MM.1S (cell line): Measurements from ENCODE around the gene TRAPPC12.
"Not testable (repeated sequence)": the region's sequence is repeated elsewhere in the genome, so short reads cannot be mapped to it uniquely, and the experiment has no call there.

Source experiments
- DNase-seq: peaks from one replicate; pipeline ENCODE4 v3.0.0-alpha.2; 2015
- H2AFZ ChIP-seq: fragments of 300-600 bp; sonication (generic); 2 replicates; pipeline ENCODE4 v1.6.0; 2016; ENCODE audit warnings: antibody characterized with exemption, low read length
- H3F3A ChIP-seq: fragments of 300-600 bp; sonication (generic); 2 replicates; pipeline ENCODE4 v1.6.1; 2016; ENCODE audit warnings: mild to moderate bottlenecking, antibody characterized with exemption, low read length, moderate library complexity, mixed read lengths; ENCODE audit not compliant: insufficient read depth
- H3K27ac ChIP-seq: fragments of 300-600 bp; sonication (generic); 2 replicates; pipeline ENCODE4 v1.5.1; 2016; ENCODE audit warnings: mild to moderate bottlenecking, low read length
- H3K27me3 ChIP-seq: fragments of 300-600 bp; sonication (generic); replicated peaks from 2 replicates; pipeline ENCODE4 v1.6.0; 2016; ENCODE audit warnings: low read length; ENCODE audit not compliant: insufficient read depth
- H3K36me3 ChIP-seq: fragments of 300-600 bp; sonication (generic); replicated peaks from 2 replicates; pipeline ENCODE4 v1.6.1; 2016; ENCODE audit warnings: mild to moderate bottlenecking, low read length, mixed read lengths; ENCODE audit not compliant: insufficient read depth
- H3K4me1 ChIP-seq: fragments of 300-600 bp; sonication (generic); 2 replicates; pipeline ENCODE4 v1.6.1; 2016; ENCODE audit warnings: low read length, mixed read lengths
- H3K4me2 ChIP-seq: fragments of 300-600 bp; sonication (generic); 2 replicates; pipeline ENCODE4 v1.6.0; 2016; ENCODE audit warnings: low read depth, low read length
- H3K4me3 ChIP-seq: fragments of 300-600 bp; sonication (generic); 2 replicates; pipeline ENCODE4 v1.5.1; 2016; ENCODE audit warnings: low read length, mixed read lengths
- H3K79me2 ChIP-seq: fragments of 300-600 bp; sonication (generic); 2 replicates; pipeline ENCODE4 v1.6.1; 2016; ENCODE audit warnings: mixed run types, low read length, mixed read lengths
- H3K9ac ChIP-seq: fragments of 300-600 bp; sonication (generic); 2 replicates; pipeline ENCODE4 v1.6.1; 2016; ENCODE audit warnings: low read length, mixed read lengths
- H3K9me2 ChIP-seq: fragments of 300-600 bp; sonication (generic); replicated peaks from 2 replicates; pipeline ENCODE4 v1.6.1; 2016; ENCODE audit warnings: mild to moderate bottlenecking, low read length, mixed read lengths; ENCODE audit not compliant: insufficient read depth
- H3K9me3 ChIP-seq: fragments of 300-600 bp; sonication (generic); replicated peaks from 2 replicates; pipeline ENCODE4 v1.6.1; 2016; ENCODE audit warnings: mild to moderate bottlenecking, low read length, mixed read lengths; ENCODE audit not compliant: insufficient read depth
- H4K20me1 ChIP-seq: fragments of 300-600 bp; sonication (generic); 2 replicates; pipeline ENCODE4 v1.6.1; 2016; ENCODE audit warnings: mild to moderate bottlenecking, low read length, moderate library complexity, mixed read lengths; ENCODE audit not compliant: insufficient read depth
- CTCF ChIP-seq: fragments of 300-600 bp; sonication (generic); IDR thresholded peaks from 2 replicates; pipeline ENCODE4 v1.5.1; 2016; ENCODE audit warnings: antibody characterized with exemption, low read length, mixed read lengths
- EZH2 ChIP-seq: fragments of 300-600 bp; sonication (generic); optimal IDR thresholded peaks from 2 replicates; pipeline ENCODE3; 2017; ENCODE audit warnings: low read depth, mild to moderate bottlenecking, antibody characterized with exemption, low read length, mixed read lengths
- EZH2phosphoT487 ChIP-seq: fragments of 300-600 bp; sonication (generic); IDR thresholded peaks from 2 replicates; pipeline ENCODE4 v1.6.1; 2018; ENCODE audit warnings: antibody characterized with exemption, low read length

The TRAPPC12 gene

GRCh38 chr2:3368261-3368722 lies 11.2 kb upstream of the TRAPPC12 start:
- no peak overlapping the region for H2AFZ ChIP-seq

GRCh38 chr2:3369340-3370181 lies 9.9 kb upstream of the TRAPPC12 start:
- not testable (repeated sequence) for H3K9me2 ChIP-seq, H3K4me1 ChIP-seq, H3K27me3 ChIP-seq, H3K4me2 ChIP-seq, H2AFZ ChIP-seq, H3K9ac ChIP-seq, DNase-seq, H4K20me1 ChIP-seq, H3F3A ChIP-seq, H3K4me3 ChIP-seq, H3K9me3 ChIP-seq, H3K36me3 ChIP-seq, H3K27ac ChIP-seq
- H3K79me2 ChIP-seq: peaks cover 14% of the 10 kb centered on the region

More at GRCh38 chr2:3368261-3368722, 11.2 kb upstream of the TRAPPC12 start:
- DNase-seq: no peak
- no peaks in the 10 kb centered on the region for H3K9me3 ChIP-seq
- H3K36me3 ChIP-seq: no peaks in the 10 kb centered on the region
- H3F3A ChIP-seq: no peaks in the 10 kb centered on the region
- no peak overlapping the region for H3K4me3 ChIP-seq
- TF ChIP-seq CTCF (no peak), EZH2phosphoT487 (no peak), EZH2 (no peak)
- no peaks in the 10 kb centered on the region for H3K9me2 ChIP-seq
- H3K27me3 ChIP-seq: no peaks in the 10 kb centered on the region
- no peak overlapping the region for H3K4me2 ChIP-seq
- peaks cover 17% of the 10 kb centered on the region for H3K79me2 ChIP-seq
- H3K27ac ChIP-seq: no peak overlapping the region
- no peaks in the 10 kb centered on the region for H3K4me1 ChIP-seq
- H4K20me1 ChIP-seq: no peaks in the 10 kb centered on the region
- no peak overlapping the region for H3K9ac ChIP-seq

DNA sequence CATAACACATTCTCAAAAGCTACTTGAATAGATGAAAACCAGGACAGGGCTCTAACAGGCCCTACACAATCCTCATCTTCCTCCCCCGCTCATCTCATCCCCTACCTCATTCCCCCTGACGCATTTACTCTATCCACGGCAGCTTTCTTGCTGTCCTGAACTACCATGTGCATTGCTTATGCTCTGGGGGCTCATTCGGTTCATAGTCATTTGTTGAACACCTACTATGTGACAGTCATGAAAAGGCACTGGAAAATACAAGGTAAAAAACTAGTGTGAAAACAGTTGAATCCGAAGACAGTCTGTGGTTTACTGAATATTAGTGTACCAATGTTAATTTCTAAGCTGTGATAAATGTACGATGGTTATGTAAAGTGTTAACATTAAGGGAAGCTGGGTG lies 2.7 kb upstream of the TRAPPC12 start:
- Histone ChIP-seq H3K79me2 (peaks cover 33% of the 10 kb centered on the region), H3K27ac (no peak overlapping the region)

More for the DNA sequence above, 2.7 kb upstream of the TRAPPC12 start:
- peaks cover 13% of the 10 kb centered on the region; the same call in 1 of the 2 replicates for H3K4me1 ChIP-seq
- H3K4me2 ChIP-seq: peak overlapping the region; percentile 49; the same call in 1 of the 2 replicates
- H3K9ac ChIP-seq: peak overlapping the region; percentile 67; the same call in 1 of the 2 replicates
- no peaks in the 10 kb centered on the region for H4K20me1 ChIP-seq
- no peaks in the 10 kb centered on the region for H3F3A ChIP-seq
- H2AFZ ChIP-seq: peak overlapping the region; percentile 76
- H3K9me3 ChIP-seq: no peaks in the 10 kb centered on the region
- H3K4me3 ChIP-seq: peak overlapping the region; percentile 76
- no peak for DNase-seq
- TF ChIP-seq EZH2: no peak
- no peak for TF ChIP-seq EZH2phosphoT487
- TF ChIP-seq CTCF: no peak
- H3K36me3 ChIP-seq: no peaks in the 10 kb centered on the region
- no peaks in the 10 kb centered on the region for H3K9me2 ChIP-seq
- H3K27me3 ChIP-seq: no peaks in the 10 kb centered on the region
